HS-5 (cell line): Measurements from ENCODE around the gene RNF20.
"Not testable (repeated sequence)": the region's sequence is repeated elsewhere in the genome, so short reads cannot be mapped to it uniquely, and the experiment has no call there.

Experiments
- DNase-seq: peaks from one replicate; pipeline ENCODE4 v3.0.0-alpha.2; 2012; ENCODE audit warnings: low read depth

Gene RNF20

DNA sequence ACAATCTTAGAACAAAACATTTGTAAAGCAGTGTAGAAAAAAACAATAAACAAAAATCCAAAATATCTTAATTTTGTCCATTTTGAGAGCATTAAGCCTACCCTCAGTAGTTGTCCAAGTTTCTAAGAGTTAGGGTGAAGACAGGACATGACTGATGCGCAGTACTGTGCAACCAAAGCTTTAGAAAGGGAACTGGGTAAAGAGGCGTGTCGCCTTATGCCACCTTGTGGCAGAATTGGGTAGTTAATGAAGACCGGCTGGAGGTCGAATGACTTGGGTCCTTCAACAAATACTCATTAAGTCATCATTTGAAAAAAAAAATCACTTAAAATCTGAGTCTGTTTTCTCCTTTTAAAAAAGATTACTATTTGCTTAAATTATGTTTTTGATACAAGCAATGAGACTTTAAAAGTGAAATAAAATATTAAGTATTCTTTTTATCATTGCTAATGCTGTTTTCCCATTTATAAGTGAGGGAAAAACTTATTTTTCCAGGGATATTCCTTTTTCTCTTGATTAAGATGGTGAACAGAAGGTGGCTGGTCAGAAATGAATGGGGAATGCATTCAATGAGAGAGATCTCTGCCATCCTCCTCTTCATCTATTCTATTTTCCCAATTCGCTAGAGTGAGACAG, 3.5 kb upstream of the RNF20 start:
- DNase-seq = no peak

- no peak for DNase-seq
These were observed 2.7 kb downstream of the RNF20 start for GRCh38 chr9:101536351-101536750.

GRCh38 chr9:101536938-101537337, 3.3 kb downstream of the RNF20 start:
- DNase-seq = no peak

GRCh38 chr9:101540069-101540468, 6.4 kb downstream of the RNF20 start:
- no peak for DNase-seq

- DNase-seq = no peak
These were observed 9.6 kb downstream of the RNF20 start for GRCh38 chr9:101543098-101543735.

DNA sequence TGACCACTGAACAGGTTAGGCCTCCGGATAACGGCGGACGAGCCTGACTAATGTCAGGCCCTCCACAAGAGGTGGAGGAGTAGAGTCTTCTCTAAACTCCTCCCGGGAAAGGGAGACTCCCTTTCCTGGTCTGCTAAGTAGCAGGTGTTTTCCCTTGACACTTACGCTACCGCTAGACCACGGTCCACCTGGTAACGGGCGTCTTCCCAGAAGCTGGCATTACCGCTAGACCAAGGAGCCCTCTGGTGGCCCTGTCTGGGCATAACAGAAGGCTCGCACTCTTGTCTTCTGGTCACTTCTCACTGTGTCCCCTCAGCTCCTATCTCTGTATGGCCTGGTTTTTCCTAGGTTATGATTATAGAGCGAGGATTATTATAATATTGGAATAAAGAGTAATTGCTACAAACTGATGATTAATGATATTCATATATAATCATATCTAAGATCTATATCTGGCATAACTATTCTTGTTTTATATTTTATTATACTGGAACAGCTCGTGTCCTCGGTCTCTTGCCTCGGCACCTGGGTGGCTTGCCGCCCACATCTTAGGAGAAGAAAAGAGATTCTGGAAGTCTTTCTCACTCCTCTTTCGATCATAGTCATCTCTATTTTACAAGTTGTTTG, 15.9 kb downstream of the RNF20 start:
- DNase-seq = not testable (repeated sequence)

GRCh38 chr9:101561740-101562139, 28.1 kb downstream of the RNF20 start:
- no peak for DNase-seq

GRCh38 chr9:101562966-101563365, 29.3 kb downstream of the RNF20 start:
- no peak for DNase-seq

GRCh38 chr9:101564252-101564651, 30.6 kb downstream of the RNF20 start:
- no peak for DNase-seq

DNA sequence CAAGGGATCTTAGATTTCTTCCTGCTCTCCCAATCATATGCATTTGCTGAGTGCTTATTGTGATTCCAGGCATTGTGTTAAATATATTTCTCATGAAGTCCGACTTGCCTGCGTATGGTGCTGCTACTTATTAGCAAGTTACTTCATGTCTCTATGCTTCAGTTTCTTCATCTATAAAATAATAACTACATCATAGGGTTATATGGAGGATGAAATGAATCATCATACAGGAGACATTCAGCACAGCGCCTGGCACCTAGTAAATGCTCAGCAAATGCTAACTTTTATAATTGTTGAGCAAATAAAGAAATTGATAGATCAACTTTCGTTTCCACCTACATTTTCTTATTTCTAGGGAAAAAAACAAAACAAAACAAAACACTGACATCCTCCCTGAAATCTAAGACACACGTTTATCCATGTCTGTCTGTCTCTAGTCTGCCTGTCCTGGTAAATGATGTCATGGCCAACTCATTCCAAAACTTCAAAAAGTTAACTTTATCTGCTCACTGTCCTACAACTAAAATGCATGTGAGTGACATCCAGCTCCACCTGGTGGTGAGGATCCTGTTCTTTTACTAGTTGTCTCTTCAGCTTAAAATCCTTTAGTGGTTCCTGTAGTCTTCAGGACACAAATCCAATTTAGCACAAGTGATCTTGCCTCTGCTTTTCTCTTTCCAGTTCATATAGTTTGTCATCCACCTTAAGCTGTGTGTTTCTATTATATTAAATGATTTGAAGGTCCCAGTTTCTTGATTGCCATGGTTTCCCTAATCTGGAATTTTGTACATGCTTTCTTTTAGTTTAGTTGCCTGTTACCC, 33.5 kb downstream of the RNF20 start:
- no peak for DNase-seq

DNA sequence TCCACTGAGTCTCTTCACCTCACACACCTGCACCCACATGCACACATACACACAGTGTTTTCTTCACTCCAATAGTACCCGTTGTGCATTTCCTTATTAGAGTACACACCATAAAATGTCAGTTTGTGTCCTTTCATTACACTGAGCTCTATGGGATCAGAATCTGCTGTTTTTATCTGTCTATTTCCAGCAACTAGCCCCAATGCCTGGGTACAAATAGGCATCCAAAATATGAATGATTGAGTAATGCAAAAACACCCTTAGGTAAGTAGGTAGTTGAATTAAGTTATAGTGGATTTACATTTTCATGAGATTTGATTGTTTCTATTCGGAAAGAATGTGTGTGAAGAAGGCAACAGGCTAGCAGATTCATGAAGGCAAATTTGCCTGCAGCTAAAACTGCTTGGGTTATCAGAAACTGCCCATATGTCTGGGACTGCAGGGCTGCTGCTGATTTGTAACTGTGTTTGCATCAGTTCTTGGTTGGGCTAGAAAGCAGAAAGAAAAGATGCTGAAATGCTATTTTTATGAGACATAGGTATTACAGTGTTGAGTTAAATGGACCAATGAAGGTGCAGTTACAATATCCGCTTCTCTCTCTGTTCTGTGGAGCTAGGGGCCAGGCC, 34.2 kb downstream of the RNF20 start:
- no peak for DNase-seq

DNA sequence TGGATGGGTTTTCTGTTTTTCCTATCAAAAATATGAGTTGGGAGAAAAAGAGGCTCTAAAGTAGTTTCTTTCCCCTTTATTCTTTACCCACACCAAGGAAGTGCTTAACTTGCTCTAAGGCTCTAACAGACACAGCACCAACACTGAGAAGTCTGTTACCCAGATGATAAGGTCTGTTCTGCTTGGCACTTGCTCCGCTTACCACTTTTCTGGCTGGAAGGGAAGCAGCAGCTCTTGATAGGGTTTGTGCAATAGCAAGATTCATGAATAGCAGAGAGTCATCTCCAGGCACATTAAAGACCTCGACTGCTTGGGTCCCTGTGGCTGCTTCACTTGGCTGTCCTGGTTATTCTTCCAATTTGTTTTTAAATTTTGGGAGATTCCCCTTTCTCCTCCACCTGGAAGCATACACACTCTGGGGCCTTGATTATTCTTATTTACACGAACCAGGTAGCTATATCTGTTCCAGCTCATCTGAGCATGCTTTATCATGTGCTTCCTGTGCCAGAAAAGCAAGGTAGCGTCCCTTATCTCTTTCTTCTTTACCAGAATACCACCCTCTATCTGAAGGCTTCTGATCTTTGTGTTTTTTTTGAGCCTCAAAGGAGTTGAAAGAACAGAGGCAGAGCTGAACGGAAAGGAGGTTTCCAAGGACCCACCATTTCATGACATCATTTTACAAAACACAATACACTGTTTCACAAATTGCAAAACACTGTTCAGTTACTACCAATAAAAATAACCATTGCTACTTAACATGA, 36.3 kb downstream of the RNF20 start:
- no peak for DNase-seq

DNA sequence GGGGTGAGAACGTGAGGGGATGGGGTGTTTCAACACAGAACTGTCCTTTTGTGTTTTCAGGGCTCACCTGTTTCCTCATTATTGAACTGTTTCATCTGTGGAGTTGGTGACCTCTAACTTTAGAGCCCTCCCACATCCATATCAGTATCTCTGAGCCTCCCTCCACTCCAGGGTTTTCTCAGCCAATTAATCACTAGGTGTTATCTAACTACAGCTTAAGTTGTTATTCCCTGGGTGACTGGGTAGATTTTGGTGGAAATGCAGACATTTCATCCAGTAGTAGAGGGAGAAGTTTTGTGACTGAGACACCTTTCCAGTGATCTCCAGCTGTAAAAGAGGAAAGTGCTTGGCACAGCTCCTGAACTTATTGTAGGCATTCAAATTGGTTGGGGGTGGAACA, 37.5 kb downstream of the RNF20 start:
- no peak for DNase-seq

DNA sequence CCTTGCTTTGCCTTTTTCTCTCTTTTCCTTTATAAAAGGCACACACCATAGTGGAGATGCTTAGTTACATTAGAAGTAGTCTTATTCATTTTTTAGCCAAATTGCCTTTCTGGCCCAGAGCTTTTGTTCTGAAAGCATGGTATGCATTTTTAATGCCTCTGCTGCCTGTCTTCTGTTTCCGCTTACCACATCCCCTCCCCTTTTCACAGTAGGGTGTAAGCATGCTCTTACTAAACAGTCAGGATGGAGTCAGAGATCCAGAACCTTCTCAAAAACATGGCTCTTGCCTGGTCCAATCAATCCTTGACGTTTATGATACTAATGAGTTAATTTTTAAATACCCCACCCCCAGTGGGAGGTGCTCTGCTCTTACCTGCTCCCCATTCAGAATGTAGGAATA, 38.7 kb downstream of the RNF20 start:
- no peak for DNase-seq

GRCh38 chr9:101574731-101575333, 41.2 kb downstream of the RNF20 start:
- no peak for DNase-seq

DNA sequence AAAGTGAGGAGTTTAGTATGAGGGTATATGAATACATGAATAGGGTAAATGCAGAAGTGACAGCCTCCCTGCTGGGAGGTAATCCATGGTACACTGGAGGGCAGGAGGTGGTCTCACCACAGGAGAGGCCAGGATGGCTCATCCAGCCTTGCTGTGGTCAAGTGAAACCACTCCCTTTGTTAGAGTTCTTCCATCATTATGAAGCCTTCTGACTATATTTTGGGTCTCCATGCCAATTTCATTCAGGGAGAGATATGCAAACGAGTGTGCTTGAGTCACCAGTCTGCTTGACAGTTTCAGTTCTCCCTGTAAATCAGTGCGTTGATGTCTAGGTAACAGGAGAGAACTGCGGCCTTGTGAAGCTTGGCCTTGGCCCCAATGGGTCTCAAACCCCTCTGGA, 44.7 kb downstream of the RNF20 start:
- DNase-seq = no peak

DNA sequence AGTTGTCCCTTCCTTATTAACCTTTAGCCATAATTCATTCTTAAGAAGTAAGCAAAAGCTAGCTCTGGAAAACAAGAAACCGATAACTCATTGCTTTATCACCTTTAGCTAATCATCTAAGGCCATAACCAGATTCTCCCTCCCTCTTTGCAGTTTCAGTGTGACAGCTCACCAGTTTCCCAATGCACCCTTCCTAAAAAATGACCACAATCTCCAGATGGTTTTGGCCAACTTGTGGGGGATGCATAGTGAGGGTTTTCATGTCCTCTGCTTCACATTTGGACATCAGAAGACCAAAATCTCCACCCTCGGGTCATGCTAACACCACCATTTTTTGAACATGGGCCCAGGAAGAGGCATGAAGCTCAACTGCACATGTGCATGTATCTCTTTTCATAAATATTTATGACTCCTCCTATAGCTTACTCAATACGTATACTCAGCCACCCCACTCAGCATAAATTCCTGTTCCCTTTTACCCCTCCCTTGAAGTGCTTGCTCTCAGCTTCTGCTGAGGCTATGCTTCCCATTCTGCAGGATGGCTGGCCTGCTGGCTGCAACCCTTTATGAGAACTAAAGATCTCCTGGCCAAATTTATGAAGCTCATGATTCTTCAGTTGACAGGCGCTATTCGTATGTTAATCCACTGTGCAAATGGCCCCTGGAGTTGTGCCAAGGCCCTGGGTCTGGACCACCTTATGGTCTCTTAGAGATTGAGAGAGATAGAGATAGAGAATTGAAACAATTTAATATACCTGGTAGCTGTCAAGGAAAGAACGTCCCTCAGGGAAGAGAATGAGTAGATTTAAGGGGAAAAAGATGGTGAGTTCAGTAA, 46.3 kb downstream of the RNF20 start:
- no peak for DNase-seq

GRCh38 chr9:101582553-101582952, 48.9 kb downstream of the RNF20 start:
- peak; percentile 65 for DNase-seq

DNA sequence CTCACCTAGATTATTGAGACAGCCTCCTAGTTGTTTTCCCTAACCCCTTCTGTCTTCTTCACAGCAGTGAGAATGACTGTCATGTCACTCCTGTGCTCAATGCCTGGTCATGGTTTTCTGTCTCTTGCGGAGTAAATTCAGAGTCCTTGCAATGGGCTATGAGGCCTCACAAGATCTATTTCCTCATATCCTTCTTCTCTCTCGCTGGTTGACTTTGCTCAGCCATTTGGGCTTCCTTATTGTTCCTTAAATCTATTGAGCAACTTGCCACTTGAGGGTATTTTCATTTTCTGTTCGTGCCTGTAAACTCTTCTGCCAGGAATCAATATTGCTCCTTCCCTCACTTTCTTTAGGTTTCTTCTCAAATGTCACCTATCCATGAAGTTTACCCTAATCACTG, 52.1 kb downstream of the RNF20 start:
- DNase-seq = no peak

GRCh38 chr9:101586651-101587050, 53.0 kb downstream of the RNF20 start:
- no peak for DNase-seq
